Bone marrow (tissue), 2 donors: ENCODE results near the gene BRMS1L.

Experiments used
- DNase-seq, 2 donors: peaks; one replicate each; lab custom pipeline; 2025; lab: John Stamatoyannopoulos, UW

BRMS1L gene

GRCh38 chr14:35865611-35866324, 39.6 kb downstream of the BRMS1L start:
- DNase-seq, result no peak

- no peak for DNase-seq
These were observed 40.6 kb downstream of the BRMS1L start for GRCh38 chr14:35866595-35867279.

GRCh38 chr14:35867280-35867629, 41.1 kb downstream of the BRMS1L start:
- DNase-seq, result no peak

- no peak for DNase-seq
These were observed 49.2 kb downstream of the BRMS1L start for GRCh38 chr14:35875296-35875695.

GRCh38 chr14:35877276-35877675, 51.1 kb downstream of the BRMS1L start:
- no peak for DNase-seq

- no peak for DNase-seq
These were observed 52.4 kb downstream of the BRMS1L start for GRCh38 chr14:35878272-35879150.

- no peak for DNase-seq
These were observed 53.1 kb downstream of the BRMS1L start for GRCh38 chr14:35879151-35879648.

GRCh38 chr14:35879654-35880249, 53.6 kb downstream of the BRMS1L start:
- DNase-seq, result no peak

GRCh38 chr14:35881280-35881679, 55.1 kb downstream of the BRMS1L start:
- no peak for DNase-seq

- no peak for DNase-seq
These were observed 57.6 kb downstream of the BRMS1L start for GRCh38 chr14:35883677-35884293.

GRCh38 chr14:35890308-35890707, 64.2 kb downstream of the BRMS1L start:
- DNase-seq, result no peak

- DNase-seq, result no peak
These were observed 69.1 kb downstream of the BRMS1L start for GRCh38 chr14:35895256-35895655.

- no peak for DNase-seq
These were observed 71.5 kb downstream of the BRMS1L start for GRCh38 chr14:35897616-35898111.

- no peak for DNase-seq
These were observed 72.2 kb downstream of the BRMS1L start for GRCh38 chr14:35898217-35898775.

GRCh38 chr14:35900741-35901140, 74.6 kb downstream of the BRMS1L start:
- DNase-seq, result no peak

GRCh38 chr14:35909665-35910064, 83.5 kb downstream of the BRMS1L start:
- no peak for DNase-seq

- no peak for DNase-seq
These were observed 84.1 kb downstream of the BRMS1L start for GRCh38 chr14:35910191-35910590.

- no peak for DNase-seq
These were observed 85.0 kb downstream of the BRMS1L start for GRCh38 chr14:35911097-35911496.

- no peak for DNase-seq
These were observed 89.0 kb downstream of the BRMS1L start for GRCh38 chr14:35915185-35915584.

GRCh38 chr14:35915775-35916174, 89.6 kb downstream of the BRMS1L start:
- DNase-seq, result no peak
